Trophoblast cell (in vitro differentiated cells and primary cell): ENCODE results near the gene LY9.

Experiments
- DNase-seq, 2 donors: peaks; one replicate each; pipeline ENCODE4 v3.0.0-alpha.2; 2016
- H2AFZ ChIP-seq: 2 replicates; pipeline ENCODE4 v1.6.1; 2013; ENCODE audit warnings: low read length, moderate library complexity, mild to moderate bottlenecking; ENCODE audit not compliant: insufficient read depth, poor library complexity
- H2AK5ac ChIP-seq: 2 replicates; pipeline ENCODE4 v1.6.1; 2013; ENCODE audit warnings: mild to moderate bottlenecking, low read length
- H2BK120ac ChIP-seq: 2 replicates; pipeline ENCODE4 v1.6.1; 2013; ENCODE audit warnings: low read length, mild to moderate bottlenecking, moderate library complexity; ENCODE audit not compliant: insufficient read depth, poor library complexity
- H2BK12ac ChIP-seq: 2 replicates; pipeline ENCODE4 v1.6.1; 2013; ENCODE audit warnings: mild to moderate bottlenecking, low read length, moderate library complexity
- H2BK5ac ChIP-seq: 2 replicates; pipeline ENCODE4 v1.6.1; 2013; ENCODE audit warnings: low read length, low read depth, moderate library complexity, mild to moderate bottlenecking; ENCODE audit not compliant: poor library complexity
- H3K14ac ChIP-seq: 2 replicates; pipeline ENCODE4 v1.6.1; 2013; ENCODE audit warnings: mild to moderate bottlenecking, low read length
- H3K18ac ChIP-seq: 2 replicates; pipeline ENCODE4 v1.6.1; 2013; ENCODE audit warnings: mild to moderate bottlenecking, low read length
- H3K23ac ChIP-seq: 2 replicates; pipeline ENCODE4 v1.6.1; 2013; ENCODE audit warnings: low read length
- H3K27ac ChIP-seq: 2 replicates; pipeline ENCODE4 v1.5.1; 2013; ENCODE audit warnings: low read depth, mild to moderate bottlenecking, inconsistent platforms, low read length, moderate library complexity
- H3K27me3 ChIP-seq: 2 replicates; pipeline ENCODE4 v1.6.1; 2013; ENCODE audit warnings: inconsistent platforms, mild to moderate bottlenecking, low read length, moderate library complexity; ENCODE audit not compliant: insufficient read depth
- H3K36me3 ChIP-seq, 2 experiments: 1 replicate in 1 of 2; 2 replicates in 1 of 2; pipeline ENCODE4 v1.6.1; 2013; ENCODE audit warnings: low read length in 2 of 2, mild to moderate bottlenecking in 2 of 2, moderate library complexity in 1 of 2; ENCODE audit not compliant: insufficient read depth in 2 of 2, control insufficient read depth in 1 of 2
- H3K4ac ChIP-seq: 2 replicates; pipeline ENCODE4 v1.6.1; 2013; ENCODE audit warnings: low read depth, mild to moderate bottlenecking, low read length, moderate library complexity
- H3K4me1 ChIP-seq, 2 experiments: 1 replicate in 1 of 2; 2 replicates in 1 of 2; pipeline ENCODE4 v1.6.1; 2013; ENCODE audit warnings: low read length in 2 of 2, mild to moderate bottlenecking in 2 of 2, moderate library complexity in 1 of 2; ENCODE audit not compliant: insufficient read depth in 2 of 2, control insufficient read depth in 1 of 2
- H3K4me2 ChIP-seq: 2 replicates; pipeline ENCODE4 v1.6.1; 2013; ENCODE audit warnings: inconsistent platforms, mild to moderate bottlenecking, low read length, moderate library complexity
- H3K4me3 ChIP-seq: 2 replicates; pipeline ENCODE4 v1.5.1; 2013; ENCODE audit warnings: mild to moderate bottlenecking, low read depth, low read length, inconsistent platforms
- H3K79me1 ChIP-seq: one replicate; pipeline ENCODE4 v1.6.1; 2013; ENCODE audit warnings: low read length
- H3K79me2 ChIP-seq: 2 replicates; pipeline ENCODE4 v1.6.1; 2013; ENCODE audit warnings: low read length, mild to moderate bottlenecking; ENCODE audit not compliant: control insufficient read depth, insufficient read depth, poor library complexity
- H3K9ac ChIP-seq: 2 replicates; pipeline ENCODE4 v1.6.1; 2013; ENCODE audit warnings: mild to moderate bottlenecking, low read length
- H3K9me3 ChIP-seq: 2 replicates; pipeline ENCODE4 v1.6.1; 2013; ENCODE audit warnings: low read depth, mild to moderate bottlenecking, control low read depth, inconsistent platforms, low read length; ENCODE audit not compliant: insufficient read depth
- H4K12ac ChIP-seq: 2 replicates; pipeline ENCODE4 v1.6.1; 2013; ENCODE audit warnings: low read depth, mild to moderate bottlenecking, low read length, moderate library complexity
- H4K8ac ChIP-seq: 2 replicates; pipeline ENCODE4 v1.6.1; 2013; ENCODE audit warnings: low read depth, mild to moderate bottlenecking, low read length, moderate library complexity
- H4K91ac ChIP-seq: one replicate; pipeline ENCODE4 v1.6.1; 2013; ENCODE audit warnings: low read depth, mild to moderate bottlenecking, low read length, moderate library complexity
- WGBS: extraction: QIAGEN DNeasy Blood & Tissue Kit; methylation state at CpG from one replicate; pipeline ENCODE4 v1.1.7; 2013; ENCODE audit warnings: missing lambda C conversion rate; ENCODE audit not compliant: insufficient read length, insufficient coverage; ENCODE audit errors: extremely low coverage; 5-methylcytosine and 5-hydroxymethylcytosine counted together

Gene LY9

DNA sequence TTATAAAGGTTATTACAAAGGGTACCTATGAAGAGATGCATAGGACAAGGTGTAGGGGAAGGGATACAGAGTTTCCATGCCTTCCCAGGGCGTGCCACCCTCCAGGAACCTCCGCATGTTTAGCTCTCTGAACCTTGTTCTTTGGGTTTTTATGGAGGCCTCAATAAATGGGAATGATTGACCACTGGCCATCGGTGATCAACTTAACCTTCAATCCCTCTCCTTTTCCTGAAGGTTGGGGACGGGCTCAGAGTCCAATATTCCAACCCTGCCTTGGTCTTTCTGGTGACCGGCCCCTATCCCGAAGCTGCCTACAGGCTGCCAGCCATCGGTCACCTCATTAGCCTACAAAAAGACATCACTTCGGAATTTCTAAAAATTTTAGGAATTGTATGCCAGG lies 55.0 kb downstream of the LY9 start:
- WGBS = no CpG with 5 or more reads among the region's 8 CpGs
- no peak overlapping the region for H3K23ac ChIP-seq
- H3K9ac ChIP-seq = no peak overlapping the region
- peaks cover 3% of the 10 kb centered on the region for H3K9me3 ChIP-seq
- no peak overlapping the region for H4K8ac ChIP-seq
- H3K79me1 ChIP-seq = no peaks in the 10 kb centered on the region
- no peak overlapping the region for H3K18ac ChIP-seq
- H3K27ac ChIP-seq = no peak overlapping the region
- H3K4me1 ChIP-seq = no peaks in the 10 kb centered on the region
- no peaks in the 10 kb centered on the region for H3K36me3 ChIP-seq
- H2BK12ac ChIP-seq = no peak overlapping the region
- H2BK120ac ChIP-seq = no peak overlapping the region
- H3K4me2 ChIP-seq = no peak overlapping the region
- no peak overlapping the region for H3K14ac ChIP-seq
- no peak overlapping the region for H3K4ac ChIP-seq
- no peak overlapping the region for H2AFZ ChIP-seq
- no peak overlapping the region for H2BK5ac ChIP-seq
- no peaks in the 10 kb centered on the region for H3K27me3 ChIP-seq
- no peak overlapping the region for H4K12ac ChIP-seq
- H2AK5ac ChIP-seq = no peak overlapping the region
- no peak overlapping the region for H3K4me3 ChIP-seq
- no peak for DNase-seq
- H3K79me2 ChIP-seq = no peaks in the 10 kb centered on the region
- no peak overlapping the region for H4K91ac ChIP-seq

DNA sequence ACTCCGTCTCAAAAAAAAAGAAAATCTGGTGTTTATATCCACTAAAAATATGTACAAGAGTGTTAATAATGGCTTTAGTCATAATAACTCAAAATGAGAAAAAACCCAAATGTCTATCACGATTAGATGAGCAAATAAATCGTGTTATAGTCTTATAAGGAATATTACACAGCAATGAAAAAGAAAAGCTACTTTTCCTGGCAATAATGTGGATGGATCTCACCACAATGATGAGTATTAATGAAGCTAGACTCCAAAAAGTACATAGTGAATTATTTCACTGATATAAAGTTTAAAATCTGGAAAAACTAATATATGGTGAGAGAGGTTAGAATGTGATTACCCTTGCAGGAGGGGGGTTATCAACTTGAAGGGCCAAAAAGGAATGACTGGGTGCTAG lies 57.0 kb downstream of the LY9 start:
- no peak overlapping the region for H4K12ac ChIP-seq
- no peak overlapping the region for H2BK12ac ChIP-seq
- no peak overlapping the region for H3K23ac ChIP-seq
- H2AK5ac ChIP-seq = no peak overlapping the region
- no peak overlapping the region for H3K9ac ChIP-seq
- no peak overlapping the region for H3K4ac ChIP-seq
- H3K9me3 ChIP-seq = peaks cover 3% of the 10 kb centered on the region
- no peak overlapping the region for H3K14ac ChIP-seq
- no peak overlapping the region for H3K18ac ChIP-seq
- WGBS = no CpG with 5 or more reads among the region's 3 CpGs
- H3K4me1 ChIP-seq = no peaks in the 10 kb centered on the region
- H3K27ac ChIP-seq = no peak overlapping the region
- no peaks in the 10 kb centered on the region for H3K79me1 ChIP-seq
- H3K79me2 ChIP-seq = no peaks in the 10 kb centered on the region
- H3K27me3 ChIP-seq = no peaks in the 10 kb centered on the region
- H3K4me2 ChIP-seq = no peak overlapping the region
- no peak overlapping the region for H2BK120ac ChIP-seq
- no peak overlapping the region for H2BK5ac ChIP-seq
- no peaks in the 10 kb centered on the region for H3K36me3 ChIP-seq
- no peak for DNase-seq
- no peak overlapping the region for H4K91ac ChIP-seq
- no peak overlapping the region for H2AFZ ChIP-seq
- no peak overlapping the region for H3K4me3 ChIP-seq
- no peak overlapping the region for H4K8ac ChIP-seq

DNA sequence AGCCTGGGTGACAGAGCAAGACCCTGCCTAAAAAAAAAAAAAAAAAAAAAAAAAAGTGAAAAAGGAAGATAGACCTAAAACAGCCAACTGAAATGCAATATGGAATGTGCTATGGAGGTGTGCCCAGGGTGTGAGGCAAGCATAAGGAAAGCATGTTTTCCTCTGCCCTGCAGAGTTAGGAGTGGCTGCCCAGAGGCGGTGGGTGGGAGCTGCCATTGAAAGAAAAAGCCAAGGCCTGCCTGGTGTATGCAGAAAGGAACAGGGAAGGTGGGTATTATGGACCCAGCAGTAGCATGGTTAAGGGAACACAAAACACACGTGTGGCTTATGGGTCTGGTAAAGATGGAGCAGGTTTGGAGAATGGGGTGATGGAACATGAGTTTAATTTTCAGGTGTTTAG lies 57.8 kb downstream of the LY9 start:
- H3K23ac ChIP-seq = no peak overlapping the region
- H3K4ac ChIP-seq = no peak overlapping the region
- H3K4me3 ChIP-seq = no peak overlapping the region
- no peak overlapping the region for H2BK5ac ChIP-seq
- DNase-seq = no peak
- no peak overlapping the region for H3K4me2 ChIP-seq
- no peaks in the 10 kb centered on the region for H3K4me1 ChIP-seq
- H4K91ac ChIP-seq = no peak overlapping the region
- H3K9ac ChIP-seq = no peak overlapping the region
- no peaks in the 10 kb centered on the region for H3K36me3 ChIP-seq
- no peak overlapping the region for H2BK12ac ChIP-seq
- no CpG with 5 or more reads among the region's 2 CpGs for WGBS
- peaks cover 3% of the 10 kb centered on the region for H3K9me3 ChIP-seq
- no peaks in the 10 kb centered on the region for H3K79me2 ChIP-seq
- no peak overlapping the region for H4K8ac ChIP-seq
- H3K27ac ChIP-seq = no peak overlapping the region
- H3K18ac ChIP-seq = no peak overlapping the region
- H2BK120ac ChIP-seq = no peak overlapping the region
- no peak overlapping the region for H2AFZ ChIP-seq
- H3K79me1 ChIP-seq = no peaks in the 10 kb centered on the region
- no peak overlapping the region for H3K14ac ChIP-seq
- H2AK5ac ChIP-seq = no peak overlapping the region
- no peaks in the 10 kb centered on the region for H3K27me3 ChIP-seq
- H4K12ac ChIP-seq = no peak overlapping the region

DNA sequence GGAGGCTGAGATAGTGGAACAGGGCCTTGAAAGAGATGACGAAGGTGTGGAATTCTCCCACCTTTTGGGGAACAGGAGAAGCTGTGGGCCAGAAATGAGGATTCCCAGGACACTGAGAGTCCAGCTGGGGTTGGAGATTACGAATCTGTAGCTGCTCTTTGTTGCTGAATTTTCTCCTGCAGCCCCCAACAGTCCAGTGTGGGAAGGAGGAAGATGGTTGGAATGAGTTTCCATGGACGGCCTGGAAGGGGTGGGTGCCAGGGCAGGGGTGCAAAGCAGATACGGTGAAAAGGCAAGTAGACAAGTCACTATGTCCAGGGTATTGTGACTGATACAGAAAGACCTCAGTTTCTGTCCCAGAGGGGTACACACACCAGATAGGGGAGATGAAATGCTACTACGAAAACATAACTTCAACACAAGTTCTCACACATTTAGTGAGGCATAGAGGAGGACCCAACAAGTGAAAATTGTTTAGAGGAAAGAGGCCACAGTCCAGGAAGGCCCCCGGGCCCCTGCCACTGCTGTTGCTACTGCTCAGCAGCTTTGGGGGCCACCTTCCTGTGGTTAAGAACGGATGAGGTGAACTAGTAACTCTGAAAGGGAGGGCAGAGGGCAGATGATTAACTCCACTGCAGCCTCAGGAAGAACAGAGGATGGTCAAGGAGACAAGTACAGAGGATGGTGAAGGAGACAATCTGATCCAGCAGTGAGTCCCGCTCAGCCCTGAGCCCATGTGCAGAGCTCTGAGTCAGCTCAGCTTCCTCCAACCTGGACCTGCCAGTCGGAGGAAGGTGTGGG lies 59.4 kb downstream of the LY9 start:
- no peak overlapping the region for H4K8ac ChIP-seq
- H3K27ac ChIP-seq = no peak overlapping the region
- no peak overlapping the region for H3K14ac ChIP-seq
- no peak overlapping the region for H2AK5ac ChIP-seq
- H4K12ac ChIP-seq = no peak overlapping the region
- WGBS = no CpG with 5 or more reads among the region's 9 CpGs
- no peak overlapping the region for H2BK5ac ChIP-seq
- H3K9ac ChIP-seq = no peak overlapping the region
- no peak overlapping the region for H3K4ac ChIP-seq
- H2BK12ac ChIP-seq = no peak overlapping the region
- DNase-seq = no peak
- H2AFZ ChIP-seq = no peak overlapping the region
- H4K91ac ChIP-seq = no peak overlapping the region
- no peaks in the 10 kb centered on the region for H3K79me1 ChIP-seq
- H3K4me2 ChIP-seq = no peak overlapping the region
- H3K79me2 ChIP-seq = no peaks in the 10 kb centered on the region
- H3K36me3 ChIP-seq = no peaks in the 10 kb centered on the region
- no peaks in the 10 kb centered on the region for H3K27me3 ChIP-seq
- peak overlapping the region; percentile 34 for H3K4me3 ChIP-seq
- H2BK120ac ChIP-seq = no peak overlapping the region
- H3K18ac ChIP-seq = no peak overlapping the region
- no peaks in the 10 kb centered on the region for H3K4me1 ChIP-seq
- no peak overlapping the region for H3K23ac ChIP-seq
- peaks cover 3% of the 10 kb centered on the region for H3K9me3 ChIP-seq
